Measurements from ENCODE around the gene TMEM247. TPM values are rescaled to one million over a fixed set of nuclear protein-coding genes. Genes with fewer than 3 reads are reported as not detected.
"Not testable (repeated sequence)": the region's sequence is repeated elsewhere in the genome, so short reads cannot be mapped to it uniquely, and the experiment has no call there.

The TMEM247 gene
- total RNA-seq, 4 donors from 2014 or later: not detected

- no peak for DNase-seq
- no peaks in the 10 kb centered on the region for H3K36me3 ChIP-seq
- WGBS, 2 donors: 84 to 91% methylated on average over 5 of the region's 5 CpGs
- intact Hi-C loops (cut with DNase I): no loop called here
- no peak overlapping the region for H3K27ac ChIP-seq
- H3K9me3 ChIP-seq: no peaks in the 10 kb centered on the region
- no peak overlapping the region for H3K4me3 ChIP-seq
- H3K4me1 ChIP-seq: peaks cover 0 to 3% (median 0%) of the 10 kb centered on the region in 3 donors
- no peak for TF ChIP-seq POLR2A (IDR thresholded peaks at IDR 0.05)
- TF ChIP-seq, protein P1, sequence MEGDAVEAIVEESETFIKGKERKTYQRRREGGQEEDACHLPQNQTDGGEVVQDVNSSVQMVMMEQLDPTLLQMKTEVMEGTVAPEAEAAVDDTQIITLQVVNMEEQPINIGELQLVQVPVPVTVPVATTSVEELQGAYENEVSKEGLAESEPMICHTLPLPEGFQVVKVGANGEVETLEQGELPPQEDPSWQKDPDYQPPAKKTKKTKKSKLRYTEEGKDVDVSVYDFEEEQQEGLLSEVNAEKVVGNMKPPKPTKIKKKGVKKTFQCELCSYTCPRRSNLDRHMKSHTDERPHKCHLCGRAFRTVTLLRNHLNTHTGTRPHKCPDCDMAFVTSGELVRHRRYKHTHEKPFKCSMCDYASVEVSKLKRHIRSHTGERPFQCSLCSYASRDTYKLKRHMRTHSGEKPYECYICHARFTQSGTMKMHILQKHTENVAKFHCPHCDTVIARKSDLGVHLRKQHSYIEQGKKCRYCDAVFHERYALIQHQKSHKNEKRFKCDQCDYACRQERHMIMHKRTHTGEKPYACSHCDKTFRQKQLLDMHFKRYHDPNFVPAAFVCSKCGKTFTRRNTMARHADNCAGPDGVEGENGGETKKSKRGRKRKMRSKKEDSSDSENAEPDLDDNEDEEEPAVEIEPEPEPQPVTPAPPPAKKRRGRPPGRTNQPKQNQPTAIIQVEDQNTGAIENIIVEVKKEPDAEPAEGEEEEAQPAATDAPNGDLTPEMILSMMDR (IDR thresholded peaks at IDR 0.05): no peak
- no peaks in the 10 kb centered on the region for H3K27me3 ChIP-seq
These were observed 8.3 kb upstream of the TMEM247 start for GRCh38 chr2:46471019-46471583.

DNA sequence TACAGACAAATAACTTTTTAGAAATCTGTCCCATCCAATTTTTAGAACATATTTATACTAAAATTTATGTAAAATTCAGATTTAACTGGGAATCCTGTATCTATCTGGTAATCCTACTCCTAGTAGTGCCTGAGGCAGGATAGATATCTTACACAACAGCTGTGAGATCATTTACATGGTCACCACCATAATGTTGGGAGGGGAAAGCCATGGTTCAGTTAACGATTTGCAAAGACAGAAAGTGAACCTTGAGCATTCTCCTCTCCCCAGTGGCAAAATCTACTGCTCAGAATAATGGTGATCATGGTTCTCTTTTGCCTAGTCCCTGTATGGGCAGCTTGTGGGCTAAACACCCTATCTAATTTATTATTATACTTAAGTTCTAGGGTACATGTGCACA is 7.7 kb upstream of the TMEM247 start:
- no peaks in the 10 kb centered on the region for H3K9me3 ChIP-seq
- no peak overlapping the region for H3K27ac ChIP-seq
- intact Hi-C loops (cut with DNase I): no loop called here
- H3K4me1 ChIP-seq: peaks cover 0 to 3% (median 0%) of the 10 kb centered on the region in 3 donors
- no peak overlapping the region for H3K4me3 ChIP-seq
- WGBS, 2 donors: 56 to 65% methylated on average over 1 of the region's 1 CpG
- no peaks in the 10 kb centered on the region for H3K27me3 ChIP-seq
- no peaks in the 10 kb centered on the region for H3K36me3 ChIP-seq
- DNase-seq: no peak
- no peak for TF ChIP-seq POLR2A (IDR thresholded peaks at IDR 0.05)
- TF ChIP-seq, protein P1 (IDR thresholded peaks at IDR 0.05): no peak

DNA sequence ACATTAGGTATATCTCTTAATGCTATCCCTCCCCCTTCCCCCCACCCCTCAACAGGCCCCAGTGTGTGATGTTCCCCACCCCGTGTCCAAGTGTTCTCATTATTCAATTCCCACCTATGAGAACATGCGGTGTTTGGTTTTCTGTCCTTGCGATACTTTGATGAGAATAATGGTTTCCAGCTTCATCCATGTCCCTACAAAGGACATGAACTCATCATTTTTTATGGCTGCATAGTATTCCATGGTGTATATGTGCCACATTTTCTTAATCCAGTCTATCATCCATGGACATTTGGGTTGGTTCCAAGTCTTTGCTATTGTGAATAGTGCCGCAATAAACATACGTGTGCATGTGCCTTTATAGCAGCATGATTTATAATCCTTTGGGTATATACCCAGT is 7.2 kb upstream of the TMEM247 start:
- H3K4me1 ChIP-seq; H3K36me3 ChIP-seq; intact Hi-C loops (cut with DNase I); H3K9me3 ChIP-seq; H3K27me3 ChIP-seq; DNase-seq; H3K27ac ChIP-seq; H3K4me3 ChIP-seq: not testable (repeated sequence)
- 92 to 95% methylated on average over 5 of the region's 5 CpGs for WGBS, 2 donors

- H3K9me3 ChIP-seq; H3K4me3 ChIP-seq; H3K27me3 ChIP-seq; H3K27ac ChIP-seq; intact Hi-C loops (cut with DNase I); H3K36me3 ChIP-seq; DNase-seq; H3K4me1 ChIP-seq: not testable (repeated sequence)
- WGBS, 2 donors: 40 to 100% methylated on average over 1 to 6 of the region's 8 CpGs
These were observed 1.9 kb upstream of the TMEM247 start for GRCh38 chr2:46477462-46477861.

- Histone ChIP-seq H3K9me3 (no peaks in the 10 kb centered on the region), H3K4me3 (no peak overlapping the region), H3K36me3 (no peaks in the 10 kb centered on the region), H3K27ac (no peak overlapping the region), H3K27me3 (peaks cover 0 to 5% (median 0%) of the 10 kb centered on the region in 4 donors), H3K4me1 (peaks cover 0 to 9% (median 4%) of the 10 kb centered on the region in 3 donors)
- DNase-seq: no peak
- 78 to 82% methylated on average over 8 to 10 of the region's 10 CpGs for WGBS, 2 donors
- TF ChIP-seq POLR2A (IDR thresholded peaks at IDR 0.05): no peak
- intact Hi-C loops (cut with DNase I): no loop called here
These were observed 1.4 kb upstream of the TMEM247 start for GRCh38 chr2:46477925-46478324.

- Histone ChIP-seq H3K4me3 (no peak overlapping the region), H3K27ac (no peak overlapping the region), H3K9me3 (no peaks in the 10 kb centered on the region), H3K36me3 (no peaks in the 10 kb centered on the region), H3K27me3 (peaks cover 0 to 5% (median 0%) of the 10 kb centered on the region in 4 donors), H3K4me1 (peaks cover 0 to 9% (median 4%) of the 10 kb centered on the region in 3 donors)
- 86 to 98% methylated on average over 6 to 12 of the region's 24 CpGs for WGBS, 2 donors
- no peak for TF ChIP-seq POLR2A (IDR thresholded peaks at IDR 0.05)
- TF ChIP-seq, protein P1 (IDR thresholded peaks at IDR 0.05): no peak
- intact Hi-C loops (cut with DNase I): loop anchor here (10.0 kb wide), 1 partner anchor 124 kb away; no protein-coding TSS in a partner anchor
- no peak for DNase-seq
These were observed 1.2 kb downstream of the TMEM247 start for GRCh38 chr2:46480562-46480961.
